HG03097 (cell line): ENCODE results near the gene ENOX1.
"Not testable (repeated sequence)": the region's sequence is repeated elsewhere in the genome, so short reads cannot be mapped to it uniquely, and the experiment has no call there.

ENCODE experiments used
- ATAC-seq: cut with Tn5 transposase; IDR thresholded peaks from one replicate; pipeline ENCODE4 v1.9.1; 2021; ENCODE audit not compliant: unreplicated experiment, low FRiP score

The ENOX1 gene

GRCh38 chr13:43786766-43787517 is at the start of gene ENOX1:
Gene ENOX1 (minus strand): TSS chr13:43786972.
- ATAC-seq, result no peak

- ATAC-seq, result no peak
Observed at GRCh38 chr13:43835701-43836100, 48.9 kb upstream of the ENOX1 start.

- ATAC-seq, result no peak
Observed at GRCh38 chr13:43831088-43831487, 44.3 kb upstream of the ENOX1 start.

GRCh38 chr13:43830497-43830881 is 43.7 kb upstream of the ENOX1 start:
- no peak for ATAC-seq

- ATAC-seq, result not testable (repeated sequence)
Observed at GRCh38 chr13:43824656-43825055, 37.9 kb upstream of the ENOX1 start.

- no peak for ATAC-seq
Observed at GRCh38 chr13:43822969-43823368, 36.2 kb upstream of the ENOX1 start.

- ATAC-seq, result no peak
Observed at GRCh38 chr13:43816401-43816889, 29.7 kb upstream of the ENOX1 start.

- ATAC-seq, result no peak
Observed at GRCh38 chr13:43815204-43815603, 28.4 kb upstream of the ENOX1 start.

GRCh38 chr13:43808676-43809075 is 21.9 kb upstream of the ENOX1 start:
- ATAC-seq, result no peak

GRCh38 chr13:43805681-43806128 is 18.9 kb upstream of the ENOX1 start:
- no peak for ATAC-seq

- ATAC-seq, result no peak
Observed at GRCh38 chr13:43805071-43805468, 18.3 kb upstream of the ENOX1 start.

GRCh38 chr13:43804461-43805070 is 17.8 kb upstream of the ENOX1 start:
- ATAC-seq, result no peak

- no peak for ATAC-seq
Observed at GRCh38 chr13:43802511-43802910, 15.7 kb upstream of the ENOX1 start.

- no peak for ATAC-seq
Observed at GRCh38 chr13:43800828-43801227, 14.1 kb upstream of the ENOX1 start.

GRCh38 chr13:43799191-43799590 is 12.4 kb upstream of the ENOX1 start:
- no peak for ATAC-seq

GRCh38 chr13:43797869-43798268 is 11.1 kb upstream of the ENOX1 start:
- no peak for ATAC-seq

- no peak for ATAC-seq
Observed at GRCh38 chr13:43797159-43797558, 10.4 kb upstream of the ENOX1 start.

GRCh38 chr13:43794416-43794815 is 7.6 kb upstream of the ENOX1 start:
- no peak for ATAC-seq

- ATAC-seq, result no peak
Observed at GRCh38 chr13:43792076-43792881, 5.5 kb upstream of the ENOX1 start.

- ATAC-seq, result no peak
Observed at GRCh38 chr13:43787997-43788396, 1.2 kb upstream of the ENOX1 start.

- no peak for ATAC-seq
Observed at GRCh38 chr13:43787518-43787891, 733 bp upstream of the ENOX1 start.

- ATAC-seq, result no peak
Observed at GRCh38 chr13:43786472-43786765, 353 bp downstream of the ENOX1 start.
